ENCODE results near the gene DHRSX. TPM values are rescaled to one million over a fixed set of nuclear protein-coding genes. Genes with fewer than 3 reads are reported as not detected.

DHRSX gene
- total and polyA plus RNA-seq, 9 of the 15 experiments (the other 6 are each of a cell fraction or from before 2014, with no cell fraction given): 0.59 to 11.0 (median 6.2) TPM

- TF ChIP-seq BCLAF1 (IDR thresholded peaks at IDR 0.05; ENCODE audit: borderline replicate concordance in 1 of 2, control insufficient read depth in 1 of 2, low read depth in 2 of 2, low read length in 1 of 2): no peak
- no peak for TF ChIP-seq HSF4 (CRISPR knock-in tag; IDR thresholded peaks at IDR 0.05; ENCODE audit: borderline replicate concordance)
- TF ChIP-seq YBX1 (IDR thresholded peaks at IDR 0.05): no peak
- no peak for TF ChIP-seq TFAM (CRISPR knock-in tag; conservative IDR thresholded peaks at IDR 0.05)
- TF ChIP-seq ZMIZ1 (IDR thresholded peaks at IDR 0.05; ENCODE audit: low read depth in 2 of 2, low read length in 2 of 2): no peak
- TF ChIP-seq POU5F1 (IDR thresholded peaks at IDR 0.05; ENCODE audit: borderline replicate concordance, low read depth, low read length, partially characterized antibody): no peak
- TF ChIP-seq, protein P1, sequence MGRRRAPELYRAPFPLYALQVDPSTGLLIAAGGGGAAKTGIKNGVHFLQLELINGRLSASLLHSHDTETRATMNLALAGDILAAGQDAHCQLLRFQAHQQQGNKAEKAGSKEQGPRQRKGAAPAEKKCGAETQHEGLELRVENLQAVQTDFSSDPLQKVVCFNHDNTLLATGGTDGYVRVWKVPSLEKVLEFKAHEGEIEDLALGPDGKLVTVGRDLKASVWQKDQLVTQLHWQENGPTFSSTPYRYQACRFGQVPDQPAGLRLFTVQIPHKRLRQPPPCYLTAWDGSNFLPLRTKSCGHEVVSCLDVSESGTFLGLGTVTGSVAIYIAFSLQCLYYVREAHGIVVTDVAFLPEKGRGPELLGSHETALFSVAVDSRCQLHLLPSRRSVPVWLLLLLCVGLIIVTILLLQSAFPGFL (CRISPR knock-in tag; IDR thresholded peaks at IDR 0.05): no peak
- TF ChIP-seq, protein P2, sequence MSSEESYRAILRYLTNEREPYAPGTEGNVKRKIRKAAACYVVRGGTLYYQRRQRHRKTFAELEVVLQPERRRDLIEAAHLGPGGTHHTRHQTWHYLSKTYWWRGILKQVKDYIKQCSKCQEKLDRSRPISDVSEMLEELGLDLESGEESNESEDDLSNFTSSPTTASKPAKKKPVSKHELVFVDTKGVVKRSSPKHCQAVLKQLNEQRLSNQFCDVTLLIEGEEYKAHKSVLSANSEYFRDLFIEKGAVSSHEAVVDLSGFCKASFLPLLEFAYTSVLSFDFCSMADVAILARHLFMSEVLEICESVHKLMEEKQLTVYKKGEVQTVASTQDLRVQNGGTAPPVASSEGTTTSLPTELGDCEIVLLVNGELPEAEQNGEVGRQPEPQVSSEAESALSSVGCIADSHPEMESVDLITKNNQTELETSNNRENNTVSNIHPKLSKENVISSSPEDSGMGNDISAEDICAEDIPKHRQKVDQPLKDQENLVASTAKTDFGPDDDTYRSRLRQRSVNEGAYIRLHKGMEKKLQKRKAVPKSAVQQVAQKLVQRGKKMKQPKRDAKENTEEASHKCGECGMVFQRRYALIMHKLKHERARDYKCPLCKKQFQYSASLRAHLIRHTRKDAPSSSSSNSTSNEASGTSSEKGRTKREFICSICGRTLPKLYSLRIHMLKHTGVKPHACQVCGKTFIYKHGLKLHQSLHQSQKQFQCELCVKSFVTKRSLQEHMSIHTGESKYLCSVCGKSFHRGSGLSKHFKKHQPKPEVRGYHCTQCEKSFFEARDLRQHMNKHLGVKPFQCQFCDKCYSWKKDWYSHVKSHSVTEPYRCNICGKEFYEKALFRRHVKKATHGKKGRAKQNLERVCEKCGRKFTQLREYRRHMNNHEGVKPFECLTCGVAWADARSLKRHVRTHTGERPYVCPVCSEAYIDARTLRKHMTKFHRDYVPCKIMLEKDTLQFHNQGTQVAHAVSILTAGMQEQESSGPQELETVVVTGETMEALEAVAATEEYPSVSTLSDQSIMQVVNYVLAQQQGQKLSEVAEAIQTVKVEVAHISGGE (CRISPR knock-in tag; IDR thresholded peaks at IDR 0.05): no peak; a peak in 1 of 6 replicates
- TF ChIP-seq POLR2A (conservative IDR thresholded peaks at IDR 0.05): peak; percentile 50; the same call in 1 of the 2 replicates
- TF ChIP-seq L3MBTL2 (IDR thresholded peaks at IDR 0.05): peak; percentile 52; the same call in 1 of the 2 replicates
- TF ChIP-seq PRPF4 (IDR thresholded peaks at IDR 0.05; ENCODE audit: insufficient read depth, low read depth, low read length, poor library complexity, severe bottlenecking): no peak
- no peak for TF ChIP-seq ZNF384 (IDR thresholded peaks at IDR 0.05; ENCODE audit: low read depth, low read length)
- peak; percentile 68 for TF ChIP-seq EP300 (IDR thresholded peaks at IDR 0.05; ENCODE audit: low read length)
- TF ChIP-seq ADNP (tag; IDR thresholded peaks at IDR 0.05): no peak
These were observed 182.4 kb downstream of the DHRSX start (continued) for GRCh38 chrX:2318371-2318770.
